ENCODE measurements around the gene AKR1C4. TPM values are rescaled to one million over a fixed set of nuclear protein-coding genes. Genes with fewer than 3 reads are reported as not detected.

The AKR1C4 gene
- total RNA-seq, 1 experiment from 2014 or later = not detected

DNA sequence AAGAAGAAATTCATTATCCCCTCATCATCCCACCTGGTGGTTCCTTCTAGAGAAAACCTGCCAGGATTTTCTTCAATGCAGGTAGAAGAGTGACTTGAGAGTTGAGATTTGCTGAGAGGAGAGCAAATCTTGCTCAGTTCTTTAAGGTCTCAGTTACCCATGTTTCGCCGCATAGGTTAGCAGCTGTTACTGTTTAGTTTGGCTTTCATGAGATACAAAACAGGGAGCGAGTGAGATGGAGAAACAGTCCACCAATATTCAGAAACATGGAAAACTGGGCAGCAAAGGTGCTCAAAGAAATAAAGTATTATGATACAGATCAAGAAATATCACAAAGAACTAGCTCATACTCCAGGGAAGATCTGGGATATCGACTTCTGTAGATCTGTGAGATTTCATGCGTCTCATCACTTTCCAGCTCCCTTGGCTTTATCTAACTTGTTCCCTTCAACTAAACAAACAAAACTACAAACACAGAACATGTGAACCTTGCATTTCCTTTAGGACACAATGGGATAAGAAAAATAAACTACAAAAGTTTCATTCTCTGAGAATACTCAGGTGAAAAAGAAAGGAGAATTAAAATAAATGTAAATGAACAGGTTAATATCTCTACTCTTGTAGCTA lies 63.4 kb downstream of the AKR1C4 start:
- Mint-ChIP-seq H3K27ac (ENCODE audit: low read depth, unreplicated experiment) (no peak overlapping the region), H3K36me3 (ENCODE audit: insufficient read depth, unreplicated experiment) (no peaks in the 10 kb centered on the region), H3K4me3 (ENCODE audit: unreplicated experiment) (no peak overlapping the region), H3K27me3 (ENCODE audit: insufficient read depth, unreplicated experiment) (no peaks in the 10 kb centered on the region), H3K4me1 (ENCODE audit: insufficient read depth, unreplicated experiment) (no peaks in the 10 kb centered on the region), H3K9me3 (ENCODE audit: unreplicated experiment) (no peaks in the 10 kb centered on the region)
- intact Hi-C loops (cut with micrococcal nuclease) = no loop called here
- DNase-seq (ENCODE audit: unreplicated experiment) = no peak
- POLR2A ChIA-PET = no interaction called here
- TF ChIP-seq CTCF (IDR thresholded peaks at IDR 0.05; ENCODE audit: unreplicated experiment) = no peak
- no TSS peak for BruUV-seq (replicated peaks)
- CTCF ChIA-PET = interaction anchor here (0.6 to 0.8 kb wide), 2 partner anchors 26 to 410 kb away, joined by 3 read pairs; no protein-coding TSS in a partner anchor

DNA sequence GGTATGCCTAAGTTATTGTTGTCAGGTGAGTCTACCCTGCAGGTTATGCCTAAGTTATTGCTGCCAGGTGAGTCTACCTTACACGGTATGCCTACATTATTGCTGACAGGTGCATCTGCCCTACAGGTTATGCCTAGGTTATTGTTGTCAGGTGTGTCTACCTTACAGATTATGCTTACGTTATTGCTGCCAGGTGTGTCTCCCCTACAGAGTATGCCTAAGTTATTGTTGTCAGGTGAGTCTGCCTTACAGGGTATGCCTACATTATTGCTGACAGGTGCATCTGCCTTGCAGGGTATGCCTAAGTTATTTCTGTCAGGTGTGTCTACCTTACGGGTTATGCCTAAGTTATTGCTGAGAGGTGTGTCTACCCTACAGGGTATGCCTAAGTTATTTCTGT lies 64.2 kb downstream of the AKR1C4 start:
- no TSS peak for BruUV-seq (replicated peaks)

GRCh38 chr10:5265139-5265538 lies 68.5 kb downstream of the AKR1C4 start:
- ChIA-PET CTCF (no interaction called here), POLR2A (no interaction called here)
- Mint-ChIP-seq H3K27ac (ENCODE audit: low read depth, unreplicated experiment) (no peak overlapping the region), H3K36me3 (ENCODE audit: insufficient read depth, unreplicated experiment) (no peaks in the 10 kb centered on the region), H3K4me1 (ENCODE audit: insufficient read depth, unreplicated experiment) (no peaks in the 10 kb centered on the region), H3K27me3 (ENCODE audit: insufficient read depth, unreplicated experiment) (no peaks in the 10 kb centered on the region), H3K4me3 (ENCODE audit: unreplicated experiment) (no peak overlapping the region), H3K9me3 (ENCODE audit: unreplicated experiment) (no peaks in the 10 kb centered on the region)
- BruUV-seq (replicated peaks) = no TSS peak
- no peak for TF ChIP-seq CTCF (IDR thresholded peaks at IDR 0.05; ENCODE audit: unreplicated experiment)
- DNase-seq (ENCODE audit: unreplicated experiment) = no peak
- intact Hi-C loops (cut with micrococcal nuclease) = no loop called here

More for the DNA sequence above, 64.2 kb downstream of the AKR1C4 start:
- no peak overlapping the region for H3K4me3 Mint-ChIP-seq (ENCODE audit: unreplicated experiment)
- no peak for TF ChIP-seq CTCF (IDR thresholded peaks at IDR 0.05; ENCODE audit: unreplicated experiment)
- H3K27me3 Mint-ChIP-seq (ENCODE audit: insufficient read depth, unreplicated experiment) = no peaks in the 10 kb centered on the region
- intact Hi-C loops (cut with micrococcal nuclease) = no loop called here
- H3K27ac Mint-ChIP-seq (ENCODE audit: low read depth, unreplicated experiment) = no peak overlapping the region
- H3K4me1 Mint-ChIP-seq (ENCODE audit: insufficient read depth, unreplicated experiment) = no peaks in the 10 kb centered on the region
- POLR2A ChIA-PET = no interaction called here
- no peaks in the 10 kb centered on the region for H3K36me3 Mint-ChIP-seq (ENCODE audit: insufficient read depth, unreplicated experiment)
- CTCF ChIA-PET = interaction anchor here (0.8 kb wide), 1 partner anchor 411 kb away, joined by 3 read pairs; no protein-coding TSS in a partner anchor
- H3K9me3 Mint-ChIP-seq (ENCODE audit: unreplicated experiment) = no peaks in the 10 kb centered on the region
- no peak for DNase-seq (ENCODE audit: unreplicated experiment)

DNA sequence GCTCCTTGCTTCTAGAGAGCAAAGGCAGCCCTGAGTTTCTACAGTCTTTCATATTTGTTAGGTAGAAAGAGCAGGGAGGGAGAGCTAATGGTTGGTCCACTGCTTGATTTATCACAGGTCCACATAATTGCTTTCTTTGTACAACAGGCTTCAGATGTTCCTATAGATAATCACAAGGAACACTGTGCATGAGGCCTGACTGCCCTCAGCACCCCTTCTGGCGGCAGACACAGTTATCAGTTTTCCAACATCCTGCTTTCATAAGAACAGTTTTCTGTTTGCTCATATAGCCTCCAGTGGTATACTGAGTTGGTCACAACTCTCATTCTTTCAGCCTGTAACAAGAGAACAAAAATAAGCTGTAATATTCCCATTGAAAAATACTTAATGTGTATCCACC lies 69.7 kb downstream of the AKR1C4 start:
- BruUV-seq (replicated peaks) = no TSS peak
- Mint-ChIP-seq H3K9me3 (ENCODE audit: unreplicated experiment) (no peaks in the 10 kb centered on the region), H3K36me3 (ENCODE audit: insufficient read depth, unreplicated experiment) (no peaks in the 10 kb centered on the region), H3K27ac (ENCODE audit: low read depth, unreplicated experiment) (no peak overlapping the region), H3K4me1 (ENCODE audit: insufficient read depth, unreplicated experiment) (no peaks in the 10 kb centered on the region), H3K4me3 (ENCODE audit: unreplicated experiment) (no peak overlapping the region), H3K27me3 (ENCODE audit: insufficient read depth, unreplicated experiment) (no peaks in the 10 kb centered on the region)
- CTCF ChIA-PET = no interaction called here
- no peak for DNase-seq (ENCODE audit: unreplicated experiment)
- TF ChIP-seq CTCF (IDR thresholded peaks at IDR 0.05; ENCODE audit: unreplicated experiment) = no peak
- intact Hi-C loops (cut with micrococcal nuclease) = no loop called here
- POLR2A ChIA-PET = no interaction called here

All from MCF 10A (cell line).